GOT3 (cell line): ENCODE measurements around the gene PFN4.

Experiments used
- DNase-seq: peaks from one replicate; lab custom pipeline; 2025; ENCODE audit warnings: mixed read lengths; lab: John Stamatoyannopoulos, UW

Gene PFN4

DNA sequence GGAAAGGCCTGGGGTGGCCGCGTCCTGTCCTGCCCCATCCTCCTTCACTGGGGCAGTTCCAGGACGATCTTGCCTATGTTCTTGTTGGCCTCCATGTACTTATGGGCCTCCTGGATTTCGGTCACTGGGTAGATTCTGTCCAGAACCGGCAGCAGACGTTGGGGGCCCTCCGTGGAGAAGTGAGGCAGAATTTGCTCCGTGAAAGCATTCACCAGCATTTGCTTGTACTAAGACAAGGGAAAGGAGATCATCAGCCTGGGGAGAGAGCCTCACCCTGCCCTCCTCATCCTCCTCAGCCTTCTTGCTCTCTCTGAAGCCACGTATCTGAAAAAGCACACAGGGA is 45.6 kb downstream of the PFN4 start:
- no peak for DNase-seq

DNA sequence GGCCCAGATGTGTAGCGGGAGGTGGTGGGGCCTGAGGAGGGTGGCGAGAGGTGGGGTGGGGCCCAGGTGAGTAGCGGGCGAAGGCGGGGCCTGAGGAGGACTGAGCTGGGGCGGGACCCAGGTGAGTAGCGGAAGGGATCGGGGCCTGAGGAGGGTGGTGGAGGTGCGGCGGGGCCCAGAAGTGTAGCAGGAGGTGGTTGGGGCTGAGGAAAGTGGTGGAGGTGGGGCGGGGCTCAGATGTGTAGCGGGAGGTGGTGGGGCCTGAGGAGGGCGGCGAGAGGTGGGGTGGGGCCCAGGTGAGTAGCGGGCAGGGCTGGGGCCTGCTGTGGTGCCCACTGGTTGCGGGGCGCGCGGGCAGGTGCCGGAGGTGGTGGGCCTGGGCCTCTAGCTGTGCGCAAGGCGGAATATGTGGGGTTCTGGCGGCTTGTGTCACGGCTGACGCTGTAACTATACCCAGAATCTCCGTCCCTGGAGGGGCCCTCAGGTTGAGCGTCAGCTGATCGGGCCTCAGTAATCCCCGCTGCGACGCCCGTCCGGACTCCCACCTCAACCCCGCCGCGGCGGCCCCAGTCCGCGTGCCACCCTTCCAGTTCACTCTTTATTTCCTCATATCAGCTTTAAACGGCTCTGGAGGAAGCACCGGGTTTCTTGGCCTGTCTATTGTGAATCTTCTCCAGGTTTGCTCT is 46.1 kb downstream of the PFN4 start:
- no peak for DNase-seq

DNA sequence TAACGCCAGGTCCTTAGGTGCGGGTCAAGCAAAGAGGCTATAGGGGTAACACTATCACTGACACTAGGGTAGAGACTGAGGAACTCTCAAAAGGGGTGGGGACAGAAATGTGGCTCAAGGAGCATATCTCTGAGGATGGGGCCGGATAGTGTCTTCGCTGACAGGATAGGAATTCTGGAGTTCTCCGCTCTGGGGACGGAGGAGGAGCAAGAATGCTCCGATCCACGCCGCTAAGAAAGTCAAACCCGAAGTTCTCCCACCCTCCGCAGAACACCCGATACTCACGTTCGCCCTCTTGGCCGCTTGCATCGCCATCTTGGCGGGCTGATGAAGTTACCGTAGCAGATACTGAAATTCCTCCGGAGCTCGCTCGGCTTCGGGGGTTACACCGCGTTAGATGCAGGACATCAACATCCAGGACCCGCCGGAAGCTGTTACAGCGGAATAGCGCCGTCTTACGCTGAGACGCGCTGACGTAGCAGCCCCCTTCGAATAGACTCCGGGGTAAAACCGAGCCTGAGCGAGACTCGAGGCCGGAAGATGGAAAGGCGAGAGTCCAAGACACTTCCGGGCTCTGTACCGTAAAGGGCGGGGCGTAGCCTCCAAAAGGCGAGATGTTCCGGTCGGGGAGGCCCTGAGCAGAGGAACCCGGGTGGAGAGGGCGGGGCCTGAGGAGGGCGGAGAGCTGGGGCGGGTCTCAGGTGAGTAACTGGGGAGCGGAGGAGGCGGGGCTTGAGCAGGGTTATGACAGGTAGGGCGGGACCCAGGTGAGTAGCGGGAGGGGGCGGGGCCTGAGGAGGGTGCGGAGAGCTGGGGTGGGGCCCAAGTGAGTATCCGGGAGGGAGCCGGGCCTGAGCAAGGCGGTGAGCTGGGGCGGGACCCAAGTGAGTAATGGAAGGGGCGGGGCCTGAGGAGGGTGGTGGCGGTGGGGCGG is 47.0 kb downstream of the PFN4 start, which contains the start of gene SF3B6:
SF3B6 (minus strand) TSS at position 412 of the 934 bp plus-strand sequence; CDS start at position 315, 97 bp downstream.
- DNase-seq: peak; percentile 88

DNA sequence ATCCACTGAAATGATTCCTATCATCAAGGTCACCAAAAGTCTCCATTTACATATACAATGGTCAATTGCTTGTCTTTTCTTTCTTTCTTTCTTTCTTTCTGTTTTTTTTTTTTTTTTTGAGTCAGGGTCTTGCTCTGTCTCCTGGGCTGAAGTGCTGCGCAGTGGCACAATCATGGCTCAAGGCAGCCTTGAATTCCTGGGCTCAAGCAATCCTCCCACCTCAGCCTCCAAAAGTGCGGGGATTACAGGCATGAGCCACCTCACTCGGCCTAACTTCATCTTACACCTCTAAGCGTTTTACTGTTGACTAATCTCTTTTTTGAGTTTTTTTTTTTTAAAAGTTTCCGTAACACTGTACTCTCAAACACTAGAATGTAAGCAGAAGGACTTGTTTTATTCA is 47.9 kb downstream of the PFN4 start:
- DNase-seq: no peak

DNA sequence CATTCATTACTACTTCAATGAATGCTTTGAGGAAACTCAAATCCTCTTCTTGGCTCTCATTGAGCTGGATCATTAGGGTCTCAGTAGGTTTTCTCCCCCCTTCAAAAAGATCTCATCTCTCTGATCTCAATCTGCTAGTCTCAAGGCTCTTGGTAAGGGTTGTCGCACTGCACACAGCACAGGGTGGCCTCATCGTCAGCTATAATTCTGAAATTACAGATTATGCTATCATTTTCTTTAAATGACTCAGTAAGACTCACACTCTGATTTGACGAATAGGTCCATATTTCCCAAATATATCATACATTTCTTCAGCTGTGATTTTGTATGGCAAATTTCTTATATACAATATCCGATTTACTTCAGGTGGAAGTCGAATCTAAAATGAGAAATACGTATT is 49.3 kb downstream of the PFN4 start:
- no peak for DNase-seq

GRCh38 chr2:24072259-24072658 is 50.9 kb downstream of the PFN4 start:
- no peak for DNase-seq

DNA sequence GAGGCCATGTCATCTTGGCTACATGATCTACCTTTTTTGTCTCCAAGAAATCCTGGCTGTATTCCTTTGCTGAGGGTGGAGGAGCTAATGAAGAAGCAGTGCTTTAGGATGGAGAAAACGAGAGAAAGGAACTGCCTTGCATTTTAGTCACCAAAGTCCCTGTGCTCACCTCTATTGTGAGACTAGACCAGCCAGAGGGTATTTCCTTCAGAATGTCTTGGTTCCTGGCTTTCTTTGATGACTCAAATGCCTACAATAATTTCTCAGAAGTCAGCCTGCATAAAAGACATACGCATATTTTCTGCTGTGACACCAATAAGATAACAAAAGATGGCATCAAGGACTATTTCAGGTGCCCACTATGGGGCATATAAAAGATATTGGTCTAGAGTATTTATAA is 57.8 kb downstream of the PFN4 start:
- no peak for DNase-seq
